Chondrocyte (in vitro differentiated cells): Measurements from ENCODE around the gene SNRK. TPM values are rescaled to one million over a fixed set of nuclear protein-coding genes. Genes with fewer than 3 reads are reported as not detected.

ENCODE experiments used
- DNase-seq: peaks from one replicate; pipeline ENCODE4 v3.0.0; 2021; ENCODE audit warnings: mixed read lengths, low spot score
- H3K27ac Mint-ChIP-seq: one replicate; pipeline ENCODE4 v1.8.0; 2021; ENCODE audit warnings: mild to moderate bottlenecking, moderate library complexity, mixed read lengths; ENCODE audit not compliant: unreplicated experiment
- H3K27me3 Mint-ChIP-seq: 2 replicates; pipeline ENCODE4 v1.8.0; 2021; ENCODE audit warnings: low read depth, mixed read lengths
- H3K36me3 Mint-ChIP-seq: 2 replicates; pipeline ENCODE4 v1.8.0; 2021; ENCODE audit warnings: low read depth, mixed read lengths
- H3K4me1 Mint-ChIP-seq: 2 replicates; pipeline ENCODE4 v1.8.0; 2021; ENCODE audit warnings: low read depth, mild to moderate bottlenecking, mixed read lengths
- H3K4me3 Mint-ChIP-seq: one replicate; pipeline ENCODE4 v1.8.0; 2021; ENCODE audit warnings: mild to moderate bottlenecking, moderate library complexity, mixed read lengths; ENCODE audit not compliant: unreplicated experiment
- H3K9me3 Mint-ChIP-seq: 2 replicates; pipeline ENCODE4 v1.8.0; 2021; ENCODE audit warnings: low read depth, mixed read lengths
- total RNA-seq: library from RNA; stranded (reverse); gene quantifications from 3 replicates; pipeline ENCODE4 v1.2.1, GENCODE V29; 2021
- TF ChIP-seq, protein P1 (sequence below): fragments of 200-600 bp; sonication (generic); IDR thresholded peaks from 2 replicates; pipeline ENCODE4 v1.5.0; 2021; ENCODE audit warnings: antibody characterized with exemption, mild to moderate bottlenecking, moderate library complexity

SNRK gene
- total RNA-seq, 1 donor from 2014 or later: 18.1 TPM

DNA sequence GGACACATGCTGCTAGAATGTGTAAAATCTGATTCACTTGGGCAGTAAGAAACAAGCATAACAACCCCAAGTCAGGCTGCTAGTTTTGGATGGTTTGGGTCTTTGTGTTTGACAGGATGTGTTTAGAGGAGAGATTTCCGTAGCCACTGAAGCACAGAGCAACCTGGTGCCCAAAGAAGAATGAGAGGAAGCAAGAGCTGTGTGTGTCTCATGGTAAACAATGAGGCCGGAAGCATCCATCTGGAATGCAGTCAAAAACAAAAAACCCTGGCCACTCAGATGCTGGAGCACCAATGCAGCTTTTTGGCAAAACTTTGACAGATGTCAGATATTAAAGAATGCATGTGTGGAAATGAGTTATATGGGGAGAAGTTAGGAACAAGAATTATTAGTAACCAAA, 39.4 kb upstream of the SNRK start:
- no peaks in the 10 kb centered on the region for H3K4me1 Mint-ChIP-seq
- peaks cover 34% of the 10 kb centered on the region for H3K27me3 Mint-ChIP-seq
- no peak for DNase-seq
- TF ChIP-seq, protein P1, sequence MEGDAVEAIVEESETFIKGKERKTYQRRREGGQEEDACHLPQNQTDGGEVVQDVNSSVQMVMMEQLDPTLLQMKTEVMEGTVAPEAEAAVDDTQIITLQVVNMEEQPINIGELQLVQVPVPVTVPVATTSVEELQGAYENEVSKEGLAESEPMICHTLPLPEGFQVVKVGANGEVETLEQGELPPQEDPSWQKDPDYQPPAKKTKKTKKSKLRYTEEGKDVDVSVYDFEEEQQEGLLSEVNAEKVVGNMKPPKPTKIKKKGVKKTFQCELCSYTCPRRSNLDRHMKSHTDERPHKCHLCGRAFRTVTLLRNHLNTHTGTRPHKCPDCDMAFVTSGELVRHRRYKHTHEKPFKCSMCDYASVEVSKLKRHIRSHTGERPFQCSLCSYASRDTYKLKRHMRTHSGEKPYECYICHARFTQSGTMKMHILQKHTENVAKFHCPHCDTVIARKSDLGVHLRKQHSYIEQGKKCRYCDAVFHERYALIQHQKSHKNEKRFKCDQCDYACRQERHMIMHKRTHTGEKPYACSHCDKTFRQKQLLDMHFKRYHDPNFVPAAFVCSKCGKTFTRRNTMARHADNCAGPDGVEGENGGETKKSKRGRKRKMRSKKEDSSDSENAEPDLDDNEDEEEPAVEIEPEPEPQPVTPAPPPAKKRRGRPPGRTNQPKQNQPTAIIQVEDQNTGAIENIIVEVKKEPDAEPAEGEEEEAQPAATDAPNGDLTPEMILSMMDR: no peak
- no peak overlapping the region for H3K27ac Mint-ChIP-seq
- no peaks in the 10 kb centered on the region for H3K9me3 Mint-ChIP-seq
- H3K4me3 Mint-ChIP-seq: no peak overlapping the region
- H3K36me3 Mint-ChIP-seq: no peaks in the 10 kb centered on the region

DNA sequence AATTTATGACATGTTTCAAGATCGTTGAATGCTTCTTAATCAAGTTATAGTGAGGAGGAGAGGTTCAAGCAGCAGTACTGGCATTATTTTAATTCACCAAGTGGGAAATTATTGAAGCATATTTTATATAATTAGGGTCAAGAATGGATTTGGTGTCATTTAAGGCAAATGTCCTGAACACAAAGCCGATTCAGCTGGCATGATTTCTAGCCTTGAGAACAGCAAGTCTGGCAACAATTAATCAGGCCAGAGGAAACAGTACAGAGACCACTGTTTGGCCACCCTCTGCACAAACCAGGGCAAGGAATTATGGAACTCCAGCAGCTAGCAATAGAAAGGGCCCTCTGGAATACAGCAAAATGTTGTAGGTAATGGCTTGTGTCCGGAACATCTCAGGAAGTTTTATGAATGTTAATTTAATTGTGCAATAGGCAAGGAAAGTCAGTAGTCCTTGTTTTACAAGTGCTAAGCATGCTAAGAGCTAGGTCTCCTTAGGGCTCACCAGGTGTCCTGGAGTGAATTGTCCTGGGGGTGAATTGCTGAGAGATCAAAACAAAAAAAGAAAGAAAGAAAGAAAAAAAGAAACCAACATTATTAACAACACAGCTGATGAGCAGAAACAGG, 38.7 kb upstream of the SNRK start:
- H3K4me3 Mint-ChIP-seq: no peak overlapping the region
- TF ChIP-seq, protein P1: no peak
- H3K4me1 Mint-ChIP-seq: no peaks in the 10 kb centered on the region
- H3K9me3 Mint-ChIP-seq: no peaks in the 10 kb centered on the region
- DNase-seq: no peak
- peaks cover 37% of the 10 kb centered on the region for H3K27me3 Mint-ChIP-seq
- no peaks in the 10 kb centered on the region for H3K36me3 Mint-ChIP-seq
- no peak overlapping the region for H3K27ac Mint-ChIP-seq

DNA sequence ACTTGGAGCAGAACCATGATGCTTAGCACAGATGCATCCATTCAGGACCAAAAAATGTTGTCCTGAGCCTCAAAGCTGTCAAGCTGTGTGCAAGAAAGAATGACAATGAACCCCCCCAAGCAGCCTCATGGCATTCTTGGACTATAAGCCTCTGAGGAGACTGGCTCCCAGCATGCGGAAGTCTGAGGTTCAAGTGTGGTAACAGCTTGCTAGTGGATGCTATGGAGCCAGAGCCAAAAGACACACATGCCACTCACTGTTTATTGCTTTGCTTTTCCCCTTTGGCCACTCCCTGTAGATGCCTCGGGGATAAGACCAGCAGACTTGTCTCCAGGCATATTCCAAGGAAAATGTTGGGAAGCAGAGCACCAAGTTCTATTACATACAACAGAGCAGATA, 38.2 kb upstream of the SNRK start:
- H3K9me3 Mint-ChIP-seq: no peaks in the 10 kb centered on the region
- no peaks in the 10 kb centered on the region for H3K4me1 Mint-ChIP-seq
- H3K4me3 Mint-ChIP-seq: no peak overlapping the region
- no peak overlapping the region for H3K27ac Mint-ChIP-seq
- TF ChIP-seq, protein P1: no peak
- DNase-seq: no peak
- peaks cover 39% of the 10 kb centered on the region for H3K27me3 Mint-ChIP-seq
- H3K36me3 Mint-ChIP-seq: no peaks in the 10 kb centered on the region

DNA sequence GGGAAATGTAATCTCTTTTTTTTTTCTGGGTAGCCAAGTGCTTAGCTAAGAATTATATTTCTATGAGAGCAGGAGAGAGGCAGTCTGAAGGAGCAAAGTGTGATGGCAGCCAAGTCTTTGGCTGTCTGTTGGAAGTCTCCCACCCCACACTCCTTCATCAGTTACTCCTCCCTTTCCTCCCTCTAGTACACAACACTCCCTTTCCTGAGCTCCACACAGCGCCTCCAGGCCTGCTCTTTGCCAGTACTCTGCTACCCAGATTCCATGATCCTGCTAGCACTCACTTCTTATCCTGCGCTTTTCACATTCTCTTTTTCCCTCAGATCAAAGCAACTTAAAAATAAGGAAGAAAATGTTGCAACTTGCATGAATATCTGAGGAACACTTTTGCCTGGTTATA, 37.4 kb upstream of the SNRK start:
- Mint-ChIP-seq H3K27me3 (peaks cover 42% of the 10 kb centered on the region), H3K4me3 (no peak overlapping the region), H3K27ac (no peak overlapping the region), H3K4me1 (no peaks in the 10 kb centered on the region), H3K36me3 (no peaks in the 10 kb centered on the region), H3K9me3 (no peaks in the 10 kb centered on the region)
- TF ChIP-seq, protein P1: no peak
- no peak for DNase-seq

DNA sequence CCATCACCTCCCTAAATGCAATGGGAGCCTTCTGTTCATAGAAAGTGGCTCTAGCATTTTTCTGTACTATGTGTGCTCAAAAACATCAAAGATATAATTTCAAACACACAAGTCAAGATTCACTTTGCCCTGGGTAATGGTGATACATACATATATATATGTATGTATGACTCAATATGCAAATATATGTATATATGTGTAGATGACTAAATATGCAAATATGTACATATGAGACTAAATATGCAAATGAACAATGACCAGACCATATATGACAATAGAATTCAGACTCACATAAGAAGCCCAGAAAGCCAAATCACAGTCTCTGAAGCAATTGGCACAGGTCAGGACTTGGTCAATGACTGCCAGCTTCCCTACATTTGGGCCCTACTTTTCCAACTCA, 36.9 kb upstream of the SNRK start:
- no peaks in the 10 kb centered on the region for H3K4me1 Mint-ChIP-seq
- no peak overlapping the region for H3K4me3 Mint-ChIP-seq
- no peak for DNase-seq
- TF ChIP-seq, protein P1: no peak
- H3K27ac Mint-ChIP-seq: no peak overlapping the region
- peaks cover 39% of the 10 kb centered on the region for H3K27me3 Mint-ChIP-seq
- no peaks in the 10 kb centered on the region for H3K9me3 Mint-ChIP-seq
- H3K36me3 Mint-ChIP-seq: no peaks in the 10 kb centered on the region
